GM18909 (cell line): ENCODE data around the gene AIF1.
A peak's percentile ranks its signal among the peaks of the same experiment; 100 is the strongest.

Source experiments
- ATAC-seq: cut with Tn5 transposase; IDR thresholded peaks from one replicate; pipeline ENCODE4 v1.9.1; 2021; ENCODE audit warnings: mild to moderate bottlenecking; ENCODE audit not compliant: unreplicated experiment, poor library complexity

The AIF1 gene

GRCh38 chr6:31639449-31639861, 24.4 kb downstream of the AIF1 start:
- ATAC-seq, result no peak

- no peak for ATAC-seq
Observed at GRCh38 chr6:31640612-31641011, 25.6 kb downstream of the AIF1 start.

GRCh38 chr6:31641370-31641769, 26.3 kb downstream of the AIF1 start:
- no peak for ATAC-seq

- ATAC-seq, result no peak
Observed at GRCh38 chr6:31642798-31643570, 27.9 kb downstream of the AIF1 start.

GRCh38 chr6:31643818-31644454, 28.9 kb downstream of the AIF1 start:
- ATAC-seq, result no peak

GRCh38 chr6:31645325-31645724, 30.3 kb downstream of the AIF1 start:
- ATAC-seq, result no peak

- ATAC-seq, result peak; percentile 30
Observed at GRCh38 chr6:31651602-31652191, 36.7 kb downstream of the AIF1 start.

GRCh38 chr6:31652925-31653724, 38.1 kb downstream of the AIF1 start:
- ATAC-seq, result peak; percentile 63

GRCh38 chr6:31654574-31655348, 39.7 kb downstream of the AIF1 start:
- ATAC-seq, result no peak

- ATAC-seq, result no peak
Observed at GRCh38 chr6:31655349-31656237, 40.6 kb downstream of the AIF1 start, which contains the start of gene APOM. TSS of gene APOM (plus strand) at chr6:31655894. CDS start at chr6:31655967, 73 bp downstream.

- ATAC-seq, result no peak
Observed at GRCh38 chr6:31657406-31658157, 42.5 kb downstream of the AIF1 start.

- ATAC-seq, result no peak
Observed at GRCh38 chr6:31658158-31658688, 43.2 kb downstream of the AIF1 start.

GRCh38 chr6:31658983-31659648, 44.1 kb downstream of the AIF1 start:
- ATAC-seq, result no peak

GRCh38 chr6:31659649-31660380, 44.8 kb downstream of the AIF1 start:
- ATAC-seq, result no peak

GRCh38 chr6:31660381-31661261, 45.6 kb downstream of the AIF1 start, which contains the start of gene C6orf47:
TSS of gene C6orf47 (minus strand) at chr6:31660778. CDS start at chr6:31659947, 831 bp downstream.
- peak; percentile 42 for ATAC-seq
